CD4-positive, alpha-beta T cell treated with Interleukin-17A for 1 hour (primary cell): ENCODE measurements around the gene NLRP1.
A peak's percentile ranks its signal among the peaks of the same experiment; 100 is the strongest.

Experiments
- DNase-seq: peaks from one replicate; pipeline ENCODE4 v3.0.0-alpha.2; 2020

The NLRP1 gene

GRCh38 chr17:5553479-5553878 is 30.8 kb downstream of the NLRP1 start:
- DNase-seq = no peak

GRCh38 chr17:5552841-5553240 is 31.5 kb downstream of the NLRP1 start:
- no peak for DNase-seq

DNA sequence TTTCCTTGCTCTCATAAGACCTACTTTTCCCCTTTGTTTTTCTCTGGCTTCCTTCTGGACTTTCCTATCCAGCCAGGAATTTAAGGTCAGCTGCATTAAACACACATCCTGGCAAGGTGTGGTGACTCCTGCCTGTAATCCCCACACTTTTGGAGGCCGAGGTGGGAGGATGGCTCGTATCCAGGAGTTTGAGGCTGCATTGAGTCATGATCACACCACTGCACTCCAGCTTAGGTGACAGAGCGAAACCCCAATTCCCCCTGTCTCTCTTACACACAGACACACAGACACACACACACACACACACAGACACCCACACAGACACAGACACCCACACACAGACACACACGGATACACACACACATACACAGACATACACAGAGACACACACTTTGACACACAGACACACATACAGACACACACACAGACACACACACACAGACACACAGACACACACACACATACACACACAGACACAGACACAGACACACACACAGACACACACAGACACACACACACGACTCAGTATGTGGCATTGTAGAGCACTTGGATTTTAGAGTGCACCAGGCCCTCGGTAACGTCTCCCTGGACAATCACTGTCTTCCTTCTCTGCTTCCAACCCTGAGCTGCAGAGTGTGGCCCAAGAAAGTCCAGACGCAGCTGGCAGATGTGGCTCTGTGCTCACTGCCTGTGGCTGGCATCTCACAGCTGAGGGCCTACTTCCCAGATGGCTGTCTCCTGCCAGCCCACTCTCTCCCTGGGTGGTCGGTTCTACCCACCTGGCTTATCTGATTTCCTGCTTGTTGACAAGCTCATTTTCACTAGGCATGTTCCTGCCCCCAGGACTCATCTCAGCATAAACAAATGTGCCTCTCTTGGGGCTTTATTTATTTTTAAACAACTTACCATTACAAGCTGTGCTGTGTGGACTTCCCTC is 39.0 kb downstream of the NLRP1 start:
- no peak for DNase-seq

- no peak for DNase-seq
Observed at GRCh38 chr17:5544115-5544514, 40.2 kb downstream of the NLRP1 start.

- no peak for DNase-seq
Observed at GRCh38 chr17:5541610-5542202, 42.6 kb downstream of the NLRP1 start.

- no peak for DNase-seq
Observed at GRCh38 chr17:5540321-5540720, 44.0 kb downstream of the NLRP1 start.

GRCh38 chr17:5539286-5539685 is 45.0 kb downstream of the NLRP1 start:
- no peak for DNase-seq

GRCh38 chr17:5536866-5537650 is 47.3 kb downstream of the NLRP1 start:
- DNase-seq = no peak

- no peak for DNase-seq
Observed at GRCh38 chr17:5535436-5535835, 48.9 kb downstream of the NLRP1 start.

- no peak for DNase-seq
Observed at GRCh38 chr17:5533486-5534315, 50.6 kb downstream of the NLRP1 start.

DNA sequence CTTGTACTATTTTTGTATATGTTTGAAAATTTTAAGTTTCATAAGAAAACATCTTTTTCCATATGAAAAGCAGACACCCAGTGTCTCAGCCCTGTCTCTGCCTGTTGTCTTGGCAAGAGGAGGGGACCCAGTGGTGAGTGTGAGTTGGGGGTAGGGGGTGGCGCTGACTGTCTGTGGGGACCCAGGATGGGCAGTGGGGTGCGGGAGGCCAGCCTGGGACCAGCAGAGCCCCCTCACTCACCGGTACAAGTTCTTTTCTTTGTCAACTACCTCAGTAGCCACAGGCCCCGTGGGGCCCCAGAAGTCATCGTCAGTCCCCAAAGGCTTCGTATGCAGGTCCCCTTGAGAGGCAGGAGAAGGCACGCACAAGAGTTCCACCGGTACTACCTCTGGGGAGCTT is 51.7 kb downstream of the NLRP1 start:
- no peak for DNase-seq

DNA sequence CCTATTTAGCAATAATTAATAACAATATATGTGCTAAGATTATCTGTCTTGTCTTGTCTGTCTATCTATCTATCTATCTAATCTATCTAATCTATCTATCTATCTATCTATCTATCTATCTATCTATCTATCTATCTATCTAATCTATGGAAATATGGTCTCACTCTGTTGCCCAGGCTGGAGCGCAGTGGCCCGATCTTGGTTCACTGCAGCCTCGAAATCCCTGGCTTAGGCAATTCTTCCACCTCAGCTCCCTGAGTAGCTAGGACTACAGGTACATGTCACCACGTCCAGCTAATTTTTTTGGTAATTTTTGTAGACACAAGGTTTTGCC is 53.3 kb downstream of the NLRP1 start:
- DNase-seq = no peak

- DNase-seq = no peak
Observed at GRCh38 chr17:5530265-5531084, 53.8 kb downstream of the NLRP1 start.

DNA sequence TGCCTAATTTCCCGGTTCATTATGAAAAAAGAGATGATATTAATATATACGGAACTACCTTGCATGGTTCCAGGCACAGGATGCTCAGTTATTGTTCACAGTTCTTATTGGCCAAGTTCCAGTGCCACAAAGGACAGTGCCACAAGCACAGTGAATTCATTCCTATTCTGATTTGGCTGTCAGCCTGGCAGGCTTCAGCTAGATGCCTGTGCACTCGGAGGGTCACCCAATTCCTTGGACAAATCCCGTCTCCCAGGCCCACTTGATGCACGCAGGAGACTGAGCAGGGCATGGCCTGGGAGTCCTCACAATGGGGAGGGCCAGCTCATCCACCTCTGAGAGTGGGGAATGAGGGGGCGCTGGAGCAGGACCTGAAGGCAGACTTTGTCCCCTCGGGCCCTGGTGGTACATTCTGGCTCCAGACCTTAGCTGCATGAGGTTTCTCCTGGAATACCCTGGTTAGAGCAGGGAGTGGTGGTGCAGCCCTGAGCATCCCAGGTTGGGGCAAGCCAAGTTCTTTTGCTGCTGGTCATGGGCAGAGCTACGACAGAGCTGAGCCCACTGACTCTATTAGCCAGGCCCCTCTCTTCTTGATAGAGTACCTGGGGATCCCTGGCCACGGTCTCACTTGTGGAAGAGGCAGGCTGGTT is 56.6 kb downstream of the NLRP1 start:
- no peak for DNase-seq

DNA sequence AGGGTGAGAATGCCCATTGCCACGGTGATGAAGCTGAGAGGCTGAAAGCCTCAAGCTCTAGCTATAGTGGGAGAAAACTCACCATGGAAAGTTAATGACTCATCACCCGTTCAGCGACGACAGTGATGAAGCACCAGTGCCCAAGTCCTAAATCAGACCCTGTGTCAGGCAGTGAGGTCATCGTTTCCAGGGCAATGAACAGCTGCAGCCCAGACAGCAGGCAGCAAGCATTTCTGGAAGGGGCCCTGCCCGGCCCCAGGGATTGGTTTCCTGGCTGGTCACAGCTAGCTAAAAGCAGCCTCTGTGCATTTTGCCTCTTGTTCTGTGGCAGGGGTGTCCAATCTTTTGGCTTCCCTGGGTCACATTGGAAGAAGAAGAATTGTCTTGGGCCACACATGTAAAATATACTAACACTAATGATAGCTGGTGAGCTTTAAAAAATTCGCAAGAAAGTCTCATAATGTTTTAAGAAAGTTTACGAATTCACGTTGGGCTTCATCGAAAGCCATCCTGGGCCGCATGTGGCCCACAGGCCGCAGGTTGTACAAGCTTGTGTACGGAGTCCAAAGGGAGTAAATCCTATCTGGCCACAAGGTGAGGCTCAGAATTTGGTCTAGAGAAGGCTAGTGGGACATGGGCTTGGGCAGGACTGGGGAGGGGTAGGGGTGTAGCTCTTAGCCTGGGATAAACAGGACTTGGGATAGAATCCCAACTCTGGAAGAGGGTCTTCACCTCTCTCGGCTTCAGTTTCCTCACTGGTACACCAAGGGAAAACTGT is 57.3 kb downstream of the NLRP1 start:
- DNase-seq = no peak

DNA sequence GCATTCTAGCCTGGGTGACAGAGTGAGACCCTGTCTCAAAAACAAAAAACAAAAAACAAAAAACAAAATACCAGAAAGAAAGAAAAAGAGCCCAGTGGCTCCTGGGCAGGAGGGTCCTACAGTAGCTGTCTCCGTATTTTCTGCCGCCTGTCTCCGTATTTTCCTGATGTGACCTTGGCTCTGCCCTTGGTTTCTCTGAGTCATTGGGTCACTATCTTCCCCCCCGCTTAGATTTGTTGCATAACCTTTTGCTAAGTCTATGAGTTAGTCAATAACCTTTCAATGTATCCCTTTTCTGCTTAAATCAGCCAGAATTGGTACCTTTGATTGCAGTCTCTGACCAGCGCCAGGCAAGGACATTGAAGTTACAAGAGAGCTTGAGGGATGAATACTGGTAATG is 61.1 kb downstream of the NLRP1 start:
- DNase-seq = no peak

GRCh38 chr17:5522476-5522875 is 61.8 kb downstream of the NLRP1 start:
- no peak for DNase-seq

DNA sequence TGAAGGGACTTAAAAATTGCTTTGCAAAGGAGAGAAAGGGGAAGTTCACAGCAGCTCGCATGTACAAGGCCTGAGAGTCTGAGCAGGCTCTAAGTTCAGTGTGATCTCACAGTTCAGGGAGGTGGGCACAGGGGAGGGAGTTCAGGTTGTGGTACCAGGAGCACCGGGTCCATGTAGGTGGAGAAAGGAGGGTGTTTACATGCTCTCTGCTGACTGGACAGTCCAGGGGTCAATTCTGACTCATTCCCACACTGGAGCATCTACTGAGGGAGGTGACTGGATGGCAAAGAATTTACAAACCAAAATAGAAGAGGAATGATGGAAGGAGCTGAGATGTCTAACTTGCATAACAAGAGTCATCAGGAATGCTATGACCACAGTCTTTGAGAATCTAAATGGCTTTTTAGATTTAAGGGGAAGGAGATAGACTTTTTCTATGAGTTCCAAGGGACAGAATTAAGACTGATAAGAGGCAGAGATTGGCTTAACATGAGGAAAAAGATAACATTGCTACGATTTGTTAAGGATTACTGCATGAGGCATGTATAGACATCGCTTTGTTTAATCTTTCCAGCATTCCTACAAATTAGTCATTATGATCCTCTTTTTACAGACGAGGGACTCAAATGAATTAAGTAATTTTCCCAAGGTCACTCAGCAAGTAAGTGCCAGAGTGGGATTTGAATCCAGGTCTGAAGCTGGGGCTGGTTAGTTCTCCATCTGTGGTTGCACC is 68.1 kb downstream of the NLRP1 start:
- no peak for DNase-seq

DNA sequence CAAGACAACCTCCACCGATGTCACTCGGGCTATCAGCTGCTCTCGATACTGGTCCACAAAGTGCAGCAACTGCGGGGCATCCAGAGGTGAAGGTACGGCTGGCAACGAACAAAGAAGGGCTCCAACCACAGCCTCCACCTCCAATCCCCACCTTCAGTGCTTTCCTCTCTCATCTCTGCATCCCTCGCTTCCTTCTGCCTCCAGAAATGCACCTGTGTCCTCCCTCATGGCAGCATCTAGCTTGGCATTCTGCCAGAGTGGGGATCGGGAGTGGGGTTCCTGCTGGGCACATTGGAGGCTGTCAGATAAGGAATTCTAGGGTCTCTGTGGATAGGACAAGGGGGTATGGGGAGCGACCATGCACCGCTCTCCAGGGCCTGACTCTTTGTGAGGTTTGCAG is 69.3 kb downstream of the NLRP1 start:
- DNase-seq = no peak

GRCh38 chr17:5513628-5514027 is 70.7 kb downstream of the NLRP1 start:
- peak; percentile 52 for DNase-seq
